Middle frontal gyrus (tissue), 1 donor: ENCODE data around the gene SPDYE3.
A peak's percentile ranks its signal among the peaks of the same experiment; 100 is the strongest.
"Not testable (repeated sequence)": the region's sequence is repeated elsewhere in the genome, so short reads cannot be mapped to it uniquely, and the experiment has no call there.

Experiments
- DNase-seq: peaks from one replicate; pipeline ENCODE4 v3.0.0-alpha.2; 2015; ENCODE audit warnings: low spot score; ENCODE audit errors: extremely low spot score

SPDYE3 gene

GRCh38 chr7:100307402-100307801 lies at the start of gene SPDYE3:
TSS of gene SPDYE3 (plus strand) at chr7:100307702. CDS start at chr7:100307886, 184 bp downstream.
- DNase-seq: not testable (repeated sequence)

GRCh38 chr7:100259984-100260383 lies 47.5 kb upstream of the SPDYE3 start:
- not testable (repeated sequence) for DNase-seq

GRCh38 chr7:100262896-100263295 lies 44.6 kb upstream of the SPDYE3 start:
- not testable (repeated sequence) for DNase-seq

- not testable (repeated sequence) for DNase-seq
Observed at GRCh38 chr7:100264223-100264622, 43.3 kb upstream of the SPDYE3 start.

GRCh38 chr7:100264669-100265165 lies 42.8 kb upstream of the SPDYE3 start:
- DNase-seq: not testable (repeated sequence)

GRCh38 chr7:100265851-100266250 lies 41.7 kb upstream of the SPDYE3 start:
- DNase-seq: not testable (repeated sequence)

GRCh38 chr7:100266576-100267354 lies 40.7 kb upstream of the SPDYE3 start:
- DNase-seq: no peak

- no peak for DNase-seq
Observed at GRCh38 chr7:100267648-100268047, 39.9 kb upstream of the SPDYE3 start.

- not testable (repeated sequence) for DNase-seq
Observed at GRCh38 chr7:100268882-100269281, 38.6 kb upstream of the SPDYE3 start.

- not testable (repeated sequence) for DNase-seq
Observed at GRCh38 chr7:100269306-100270045, 38.0 kb upstream of the SPDYE3 start.

GRCh38 chr7:100270046-100270918 lies 37.2 kb upstream of the SPDYE3 start:
- not testable (repeated sequence) for DNase-seq

- DNase-seq: not testable (repeated sequence)
Observed at GRCh38 chr7:100270941-100271593, 36.4 kb upstream of the SPDYE3 start.

- peak; percentile 94 for DNase-seq
Observed at GRCh38 chr7:100271716-100272537, 35.6 kb upstream of the SPDYE3 start.

GRCh38 chr7:100272538-100272902 lies 35.0 kb upstream of the SPDYE3 start:
- not testable (repeated sequence) for DNase-seq

GRCh38 chr7:100275120-100275519 lies 32.4 kb upstream of the SPDYE3 start:
- no peak for DNase-seq

GRCh38 chr7:100276126-100276525 lies 31.4 kb upstream of the SPDYE3 start:
- not testable (repeated sequence) for DNase-seq

- not testable (repeated sequence) for DNase-seq
Observed at GRCh38 chr7:100282069-100282608, 25.4 kb upstream of the SPDYE3 start.

- not testable (repeated sequence) for DNase-seq
Observed at GRCh38 chr7:100283147-100283546, 24.4 kb upstream of the SPDYE3 start.

GRCh38 chr7:100287191-100287969 lies 20.1 kb upstream of the SPDYE3 start:
- DNase-seq: not testable (repeated sequence)
